Activated B cell treated with CpG ODN at 0.5 μM for 24 hours (primary cell): Measurements from ENCODE around the gene C3orf52. TPM values are rescaled to one million over a fixed set of nuclear protein-coding genes. Genes with fewer than 3 reads are reported as not detected.

Source experiments
- ATAC-seq: fragments of 200-7000 bp; cut with Tn5 transposase; one replicate; pipeline ENCODE4 v1.10.0; 2021; ENCODE audit warnings: low read depth, mild to moderate bottlenecking, moderate library complexity
- CTCF ChIA-PET: fragments of 350-600 bp; sonication (Branson Sonifier 250); formaldehyde crosslinking; loops from one replicate; lab custom pipeline; 2021; ENCODE audit warnings: antibody characterized with exemption; lab: Charles Lee
- POLR2A ChIA-PET: fragments of 350-600 bp; sonication (Branson Sonifier 250); formaldehyde crosslinking; loops from one replicate; lab custom pipeline; 2021; ENCODE audit warnings: antibody characterized with exemption; lab: Charles Lee
- DNase-seq: peaks from one replicate; pipeline ENCODE4 v3.0.0; 2022
- H3K27ac Mint-ChIP-seq: one replicate; pipeline ENCODE4 v1.8.0; 2020; ENCODE audit warnings: mixed read lengths
- H3K27me3 Mint-ChIP-seq: one replicate; pipeline ENCODE4 v1.8.0; 2021; ENCODE audit warnings: mixed read lengths
- H3K36me3 Mint-ChIP-seq: one replicate; pipeline ENCODE4 v1.8.0; 2021; ENCODE audit warnings: low read depth, mixed read lengths
- H3K4me1 Mint-ChIP-seq: one replicate; pipeline ENCODE4 v1.8.0; 2021; ENCODE audit warnings: mixed read lengths
- H3K4me3 Mint-ChIP-seq: one replicate; pipeline ENCODE4 v1.8.0; 2020; ENCODE audit warnings: mild to moderate bottlenecking, mixed read lengths
- H3K9me3 Mint-ChIP-seq: one replicate; pipeline ENCODE4 v1.8.0; 2020; ENCODE audit warnings: mixed read lengths
- CTCF ChIP-seq: fragments of 200-600 bp; IDR thresholded peaks from one replicate; pipeline ENCODE4 v1.8.0; 2022; ENCODE audit warnings: antibody characterized with exemption, mild to moderate bottlenecking
- intact Hi-C: fragments of 100-400 bp; cut with micrococcal nuclease; formaldehyde crosslinking; loops from one replicate; pipeline ENCODE4 v1.15.1; 2024
- total RNA-seq: library from RNA; stranded (reverse); gene quantifications from 2 replicates; pipeline ENCODE4 v1.2.3, GENCODE V29; 2022

C3orf52 gene
- total RNA-seq, 1 donor from 2014 or later: 1.4 TPM

GRCh38 chr3:112127522-112128494, 41.6 kb downstream of the C3orf52 start:
- TF ChIP-seq CTCF: no peak
- ChIA-PET CTCF (interaction anchor here (1.2 to 2.7 kb wide), 3 partner anchors 9 to 166 kb away, joined by 3 to 11 read pairs (median 10); no protein-coding TSS in a partner anchor), POLR2A (interaction anchor here (1.0 to 3.9 kb wide), 3 partner anchors 10 to 171 kb away, joined by 3 to 30 read pairs (median 27); no protein-coding TSS in a partner anchor)
- Mint-ChIP-seq H3K9me3 (no peaks in the 10 kb centered on the region), H3K36me3 (peaks cover 38% of the 10 kb centered on the region), H3K4me1 (peaks cover 90% of the 10 kb centered on the region), H3K27ac (peak overlapping the region; percentile 82), H3K27me3 (no peaks in the 10 kb centered on the region), H3K4me3 (peak overlapping the region; percentile 44)
- intact Hi-C loops: loop anchor here (2.0 kb wide), 1 partner anchor 371 kb away; the partner anchor contains the start of gene BTLA
- ATAC-seq (peak; percentile 4), DNase-seq (no peak)

GRCh38 chr3:112128843-112129727, 42.9 kb downstream of the C3orf52 start:
- ATAC-seq (peak; percentile 73), DNase-seq (peak; percentile 39)
- H3K27ac Mint-ChIP-seq: peak overlapping the region; percentile 82
- intact Hi-C loops: loop anchor here (1.0 to 2.0 kb wide), 4 partner anchors 9 to 433 kb away; partner anchors contain the start of genes BTLA and SLC35A5
- H3K4me3 Mint-ChIP-seq: peak overlapping the region; percentile 6
- no peaks in the 10 kb centered on the region for H3K27me3 Mint-ChIP-seq
- peaks cover 91% of the 10 kb centered on the region for H3K4me1 Mint-ChIP-seq
- no peak for TF ChIP-seq CTCF
- CTCF ChIA-PET: interaction anchor here (0.6 to 2.7 kb wide), 3 partner anchors 8 to 204 kb away, joined by 3 to 11 read pairs (median 10); partner anchors contain the start of gene CD200
- POLR2A ChIA-PET: interaction anchor here (0.5 to 3.9 kb wide), 5 partner anchors 8 to 1335 kb away, joined by 3 to 30 read pairs (median 5); no protein-coding TSS in a partner anchor
- no peaks in the 10 kb centered on the region for H3K9me3 Mint-ChIP-seq
- peaks cover 29% of the 10 kb centered on the region for H3K36me3 Mint-ChIP-seq

GRCh38 chr3:112129925-112130637, 43.9 kb downstream of the C3orf52 start:
- no peak for DNase-seq
- ChIA-PET CTCF (no interaction called here), POLR2A (interaction anchor here (1.2 to 3.9 kb wide), 3 partner anchors 12 to 162 kb away, joined by 3 to 27 read pairs (median 6); no protein-coding TSS in a partner anchor)
- Mint-ChIP-seq H3K4me1 (peaks cover 94% of the 10 kb centered on the region), H3K27ac (peak overlapping the region; percentile 82), H3K9me3 (no peaks in the 10 kb centered on the region), H3K36me3 (peaks cover 23% of the 10 kb centered on the region), H3K27me3 (no peaks in the 10 kb centered on the region), H3K4me3 (peak overlapping the region; percentile 29)
- intact Hi-C loops: loop anchor here (1.0 to 2.0 kb wide), 4 partner anchors 10 to 432 kb away; partner anchors contain the start of genes BTLA and SLC35A5
- TF ChIP-seq CTCF: no peak
- no peak for ATAC-seq

- peak overlapping the region; percentile 82 for H3K27ac Mint-ChIP-seq
- H3K9me3 Mint-ChIP-seq: no peaks in the 10 kb centered on the region
- intact Hi-C loops: no loop called here
- peak overlapping the region; percentile 29 for H3K4me3 Mint-ChIP-seq
- no peak for ATAC-seq
- H3K36me3 Mint-ChIP-seq: peaks cover 18% of the 10 kb centered on the region
- no peak for DNase-seq
- H3K4me1 Mint-ChIP-seq: peaks cover 94% of the 10 kb centered on the region
- TF ChIP-seq CTCF: no peak
- POLR2A ChIA-PET: interaction anchor here (1.3 to 3.9 kb wide), 3 partner anchors 11 to 15 kb away, joined by 5 to 27 read pairs (median 6); no protein-coding TSS in a partner anchor
- no peaks in the 10 kb centered on the region for H3K27me3 Mint-ChIP-seq
- CTCF ChIA-PET: interaction anchor here (1.0 to 1.9 kb wide), 4 partner anchors 13 to 389 kb away, joined by 3 to 5 read pairs (median 3); no protein-coding TSS in a partner anchor
These were observed 44.4 kb downstream of the C3orf52 start for GRCh38 chr3:112130638-112130993.
